DND-41 (cell line): Measurements from ENCODE around the gene RXYLT1.
"Not testable (repeated sequence)": the region's sequence is repeated elsewhere in the genome, so short reads cannot be mapped to it uniquely, and the experiment has no call there.

ENCODE experiments used
- ATAC-seq: fragments of 200-7000 bp; cut with Tn5 transposase; 3 replicates; pipeline ENCODE4 v1.9.1; 2021; ENCODE audit warnings: low read depth; ENCODE audit not compliant: insufficient read depth
- DNase-seq: peaks from one replicate; pipeline ENCODE4 v3.0.0-alpha.2; 2020
- H2AFZ ChIP-seq: 2 replicates; pipeline ENCODE4 v1.6.0; 2012; ENCODE audit warnings: low read depth, low read length
- H3K27ac ChIP-seq: 2 replicates; pipeline ENCODE4 v1.5.1; 2012; ENCODE audit warnings: low read length, inconsistent platforms
- H3K27me3 ChIP-seq: fragments of 200-600 bp; sonication (generic); 2 replicates; pipeline ENCODE4 v1.6.0; 2012; ENCODE audit warnings: low read length, mild to moderate bottlenecking, inconsistent platforms; ENCODE audit not compliant: insufficient read depth, poor library complexity
- H3K36me3 ChIP-seq: 2 replicates; pipeline ENCODE4 v1.5.1; 2012; ENCODE audit warnings: low read length, inconsistent platforms; ENCODE audit not compliant: insufficient read depth
- H3K4me1 ChIP-seq: 2 replicates; pipeline ENCODE4 v1.5.1; 2012; ENCODE audit warnings: mild to moderate bottlenecking, low read length; ENCODE audit not compliant: insufficient read depth
- H3K4me2 ChIP-seq: 2 replicates; pipeline ENCODE4 v1.6.0; 2012; ENCODE audit warnings: mild to moderate bottlenecking, moderate library complexity, low read length, inconsistent platforms; ENCODE audit not compliant: insufficient read depth
- H3K4me3 ChIP-seq, 2 experiments: fragments of 200-600 bp in 1 of 2; shearing (Covaris generic) in 1 of 2; 2 replicates each; pipeline ENCODE4 v1.5.1; 2012 to 2016; ENCODE audit warnings: inconsistent platforms in 2 of 2, low read length in 2 of 2, mild to moderate bottlenecking in 2 of 2, low read depth in 1 of 2, moderate library complexity in 1 of 2
- H3K79me2 ChIP-seq: 2 replicates; pipeline ENCODE4 v1.6.0; 2012; ENCODE audit warnings: low read length, inconsistent platforms; ENCODE audit not compliant: insufficient read depth
- H3K9ac ChIP-seq: 2 replicates; pipeline ENCODE4 v1.6.0; 2012; ENCODE audit warnings: low read depth, mild to moderate bottlenecking, inconsistent platforms, low read length, moderate library complexity
- H3K9me3 ChIP-seq: 2 replicates; pipeline ENCODE4 v1.5.1; 2012; ENCODE audit warnings: low read length, moderate library complexity, mild to moderate bottlenecking, inconsistent platforms; ENCODE audit not compliant: insufficient read depth, severe bottlenecking
- H4K20me1 ChIP-seq: 2 replicates; pipeline ENCODE4 v1.6.0; 2012; ENCODE audit warnings: low read length; ENCODE audit not compliant: insufficient read depth
- EZH2 ChIP-seq: IDR thresholded peaks from 3 replicates; pipeline ENCODE4 v1.6.1; 2012; ENCODE audit warnings: borderline replicate concordance, low read depth, mild to moderate bottlenecking, moderate library complexity, low read length, inconsistent platforms; ENCODE audit not compliant: severe bottlenecking
- TF ChIP-seq, protein P1 (sequence below): IDR thresholded peaks from 2 replicates; pipeline ENCODE4 v1.5.1; 2012; ENCODE audit warnings: borderline replicate concordance, low read length, moderate library complexity, mild to moderate bottlenecking; ENCODE audit not compliant: poor library complexity, severe bottlenecking; ENCODE audit errors: extremely low read depth

Gene RXYLT1

DNA sequence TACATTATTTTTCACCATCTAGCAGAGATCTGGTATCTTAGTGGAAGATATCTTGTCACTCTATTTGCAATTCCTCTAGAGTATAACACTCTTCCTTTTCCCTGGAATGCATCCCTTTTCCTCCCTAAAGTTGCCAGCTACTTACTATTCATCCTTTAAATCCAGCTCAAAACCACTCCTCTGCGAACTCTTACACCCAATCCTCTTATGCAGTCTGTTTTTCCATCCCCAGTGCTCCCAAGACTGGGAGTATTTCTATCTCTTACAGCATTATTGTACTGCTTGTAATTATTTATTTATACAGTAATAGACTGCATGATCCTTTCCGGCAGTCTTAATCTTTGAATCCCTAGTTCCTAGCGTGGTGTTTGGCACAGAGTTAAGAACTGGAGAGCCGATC lies 61.9 kb downstream of the RXYLT1 start:
- DNase-seq: no peak
- H2AFZ ChIP-seq: no peak overlapping the region
- H3K9me3 ChIP-seq: no peaks in the 10 kb centered on the region
- H3K27me3 ChIP-seq: peaks cover 6% of the 10 kb centered on the region
- no peaks in the 10 kb centered on the region for H3K36me3 ChIP-seq
- no peaks in the 10 kb centered on the region for H3K4me1 ChIP-seq
- no peak for ATAC-seq
- H3K4me3 ChIP-seq: no peak overlapping the region
- no peaks in the 10 kb centered on the region for H3K79me2 ChIP-seq
- no peak overlapping the region for H3K4me2 ChIP-seq
- no peak overlapping the region for H3K27ac ChIP-seq
- H3K9ac ChIP-seq: no peak overlapping the region
- H4K20me1 ChIP-seq: no peaks in the 10 kb centered on the region
- TF ChIP-seq, protein P1, sequence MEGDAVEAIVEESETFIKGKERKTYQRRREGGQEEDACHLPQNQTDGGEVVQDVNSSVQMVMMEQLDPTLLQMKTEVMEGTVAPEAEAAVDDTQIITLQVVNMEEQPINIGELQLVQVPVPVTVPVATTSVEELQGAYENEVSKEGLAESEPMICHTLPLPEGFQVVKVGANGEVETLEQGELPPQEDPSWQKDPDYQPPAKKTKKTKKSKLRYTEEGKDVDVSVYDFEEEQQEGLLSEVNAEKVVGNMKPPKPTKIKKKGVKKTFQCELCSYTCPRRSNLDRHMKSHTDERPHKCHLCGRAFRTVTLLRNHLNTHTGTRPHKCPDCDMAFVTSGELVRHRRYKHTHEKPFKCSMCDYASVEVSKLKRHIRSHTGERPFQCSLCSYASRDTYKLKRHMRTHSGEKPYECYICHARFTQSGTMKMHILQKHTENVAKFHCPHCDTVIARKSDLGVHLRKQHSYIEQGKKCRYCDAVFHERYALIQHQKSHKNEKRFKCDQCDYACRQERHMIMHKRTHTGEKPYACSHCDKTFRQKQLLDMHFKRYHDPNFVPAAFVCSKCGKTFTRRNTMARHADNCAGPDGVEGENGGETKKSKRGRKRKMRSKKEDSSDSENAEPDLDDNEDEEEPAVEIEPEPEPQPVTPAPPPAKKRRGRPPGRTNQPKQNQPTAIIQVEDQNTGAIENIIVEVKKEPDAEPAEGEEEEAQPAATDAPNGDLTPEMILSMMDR: no peak
- no peak for TF ChIP-seq EZH2

DNA sequence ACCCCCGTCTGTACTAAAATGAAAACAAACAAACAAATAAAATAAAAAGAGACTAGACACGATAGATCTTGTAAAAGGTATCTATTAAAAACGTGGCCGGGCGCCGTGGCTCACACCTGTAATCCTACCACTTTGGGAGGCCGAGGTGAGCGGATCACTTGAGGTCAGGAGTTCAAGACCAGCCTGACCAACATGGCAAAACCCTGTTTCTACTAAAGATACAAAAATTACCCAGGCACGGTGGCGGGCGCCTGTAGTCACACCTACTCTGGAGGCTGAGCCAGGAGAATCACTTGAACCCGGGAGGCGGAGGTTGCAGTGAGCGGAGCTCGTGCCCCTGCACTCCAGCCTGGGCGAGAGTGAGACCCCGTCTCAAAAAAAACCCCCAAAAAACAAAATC lies 63.0 kb downstream of the RXYLT1 start:
- H3K9me3 ChIP-seq, ATAC-seq, H3K4me3 ChIP-seq, DNase-seq, H3K27ac ChIP-seq, H3K4me2 ChIP-seq, H3K27me3 ChIP-seq, H3K36me3 ChIP-seq, H3K79me2 ChIP-seq, H4K20me1 ChIP-seq, H3K4me1 ChIP-seq, H3K9ac ChIP-seq, H2AFZ ChIP-seq: not testable (repeated sequence)

DNA sequence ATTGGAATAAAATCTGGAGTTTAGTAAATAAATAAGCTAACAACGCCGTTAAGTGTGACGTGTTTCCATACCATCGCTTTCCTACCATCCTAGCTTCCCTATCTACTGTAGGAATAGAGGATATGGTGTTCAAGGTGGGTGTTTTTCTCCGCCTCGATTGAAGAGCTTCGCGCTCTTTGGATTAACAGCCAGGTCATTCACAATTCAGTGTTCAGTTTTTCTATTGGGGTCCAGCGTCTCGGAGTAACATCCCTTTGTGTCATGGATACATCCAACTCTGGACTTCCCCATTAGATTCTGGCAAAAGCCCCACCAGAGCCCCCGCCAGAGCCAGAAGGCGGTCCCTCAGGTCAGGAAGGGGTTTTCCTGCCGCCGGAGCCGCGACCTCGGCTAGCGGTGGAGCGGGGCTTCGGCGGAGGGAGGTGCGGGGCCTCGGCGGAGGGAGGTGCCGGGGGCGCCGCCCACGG lies 63.6 kb downstream of the RXYLT1 start:
- no peaks in the 10 kb centered on the region for H3K4me1 ChIP-seq
- H4K20me1 ChIP-seq: no peaks in the 10 kb centered on the region
- no peak for TF ChIP-seq EZH2
- TF ChIP-seq, protein P1: no peak
- H3K27me3 ChIP-seq: no peaks in the 10 kb centered on the region
- no peaks in the 10 kb centered on the region for H3K36me3 ChIP-seq
- H3K9me3 ChIP-seq: no peaks in the 10 kb centered on the region
- no peak overlapping the region for H3K4me2 ChIP-seq
- H3K4me3 ChIP-seq: no peak overlapping the region
- ATAC-seq (no peak), DNase-seq (no peak)
- no peak overlapping the region for H3K27ac ChIP-seq
- no peak overlapping the region for H3K9ac ChIP-seq
- H3K79me2 ChIP-seq: no peaks in the 10 kb centered on the region
- no peak overlapping the region for H2AFZ ChIP-seq

DNA sequence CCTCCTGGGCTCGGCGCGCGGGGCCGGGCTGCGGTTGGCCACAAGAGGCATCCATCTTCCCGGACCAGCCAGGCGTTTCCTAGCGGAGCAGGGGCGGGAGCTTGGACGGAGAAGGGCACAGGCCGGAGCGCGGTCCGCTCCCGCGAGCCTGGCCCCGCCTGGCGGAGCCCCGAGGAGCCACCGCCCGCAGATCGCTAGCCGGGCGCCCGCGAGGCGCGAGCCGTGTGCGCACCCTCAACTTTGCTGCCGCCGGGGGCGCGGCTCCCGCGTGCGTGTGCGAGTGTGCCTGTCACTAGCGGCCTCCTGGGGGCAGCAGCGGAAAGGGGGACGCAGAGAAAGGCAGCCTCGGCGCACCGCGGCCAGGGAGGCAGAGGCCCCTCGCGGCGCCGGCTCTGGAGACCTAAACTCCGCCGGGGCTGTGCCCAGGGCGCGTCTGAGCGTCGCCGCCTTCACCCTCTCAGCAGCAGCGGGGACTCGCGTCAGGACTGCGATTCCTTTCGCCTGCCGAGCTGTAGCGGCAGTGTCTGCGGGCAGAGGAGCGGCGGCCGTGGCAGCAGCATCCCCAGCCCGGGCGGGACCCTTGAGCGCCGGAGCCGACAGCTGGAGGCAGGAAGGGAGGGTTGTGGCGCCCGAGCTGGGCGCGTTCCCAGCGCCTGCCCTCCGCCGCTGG lies 64.1 kb downstream of the RXYLT1 start:
- no peak overlapping the region for H3K9ac ChIP-seq
- ATAC-seq (no peak), DNase-seq (no peak)
- no peak overlapping the region for H3K27ac ChIP-seq
- no peak overlapping the region for H2AFZ ChIP-seq
- TF ChIP-seq EZH2: no peak
- TF ChIP-seq, protein P1: no peak
- no peaks in the 10 kb centered on the region for H3K36me3 ChIP-seq
- no peaks in the 10 kb centered on the region for H3K9me3 ChIP-seq
- no peaks in the 10 kb centered on the region for H3K27me3 ChIP-seq
- no peak overlapping the region for H3K4me3 ChIP-seq
- no peaks in the 10 kb centered on the region for H3K79me2 ChIP-seq
- no peaks in the 10 kb centered on the region for H4K20me1 ChIP-seq
- no peaks in the 10 kb centered on the region for H3K4me1 ChIP-seq
- no peak overlapping the region for H3K4me2 ChIP-seq
